Naive thymus-derived CD4-positive, alpha-beta T cell (primary cell): ENCODE measurements around the gene SLC22A12. TPM values are rescaled to one million over a fixed set of nuclear protein-coding genes. Genes with fewer than 3 reads are reported as not detected.
A peak's percentile ranks its signal among the peaks of the same experiment; 100 is the strongest.

Experiments
- ATAC-seq: fragments of 150-1000 bp; cut with Tn5 transposase; 2 replicates; pipeline ENCODE4 v1.10.0; 2021; ENCODE audit warnings: mild to moderate bottlenecking, moderate library complexity
- CTCF ChIA-PET: fragments of 350-600 bp; sonication (Branson Sonifier 250); formaldehyde crosslinking; loops from one replicate; lab custom pipeline; 2021; ENCODE audit warnings: antibody characterized with exemption; lab: Charles Lee
- POLR2A ChIA-PET: fragments of 350-600 bp; sonication (Branson Sonifier 250); formaldehyde crosslinking; loops from one replicate; lab custom pipeline; 2021; ENCODE audit warnings: antibody characterized with exemption, inconsistent platforms; lab: Charles Lee
- DNase-seq, 9 donors: peaks; one replicate each; pipeline versions ENCODE4 v3.0.0 to v3.0.0-alpha.2; 2020 to 2022; ENCODE audit warnings: mixed read lengths in 1 of 9
- H3K27ac ChIP-seq: one replicate; pipeline ENCODE4 v1.7.0; 2013; ENCODE audit warnings: mild to moderate bottlenecking, low read depth, low read length, moderate library complexity
- H3K27me3 ChIP-seq, 2 donors: one replicate each; pipeline ENCODE4 v1.7.0; 2013; ENCODE audit warnings: low read length in 2 of 2, mild to moderate bottlenecking in 2 of 2, moderate library complexity in 2 of 2; ENCODE audit not compliant: control insufficient read depth in 2 of 2, insufficient read depth in 2 of 2
- H3K36me3 ChIP-seq, 3 experiments: 1 replicate in 2 of 3; 2 replicates in 1 of 3; pipeline ENCODE4 v1.7.0; 2013; ENCODE audit warnings: low read length in 3 of 3, mild to moderate bottlenecking in 3 of 3, moderate library complexity in 1 of 3; ENCODE audit not compliant: insufficient read depth in 3 of 3, control insufficient read depth in 2 of 3
- H3K4me1 ChIP-seq, 2 donors: one replicate each; pipeline ENCODE4 v1.7.0; 2013; ENCODE audit warnings: low read length in 2 of 2, mild to moderate bottlenecking in 2 of 2, moderate library complexity in 1 of 2; ENCODE audit not compliant: control insufficient read depth in 2 of 2, insufficient read depth in 2 of 2
- H3K4me3 ChIP-seq: 2 replicates; pipeline ENCODE4 v1.7.0; 2013; ENCODE audit warnings: mild to moderate bottlenecking, low read length
- H3K9me3 ChIP-seq, 3 experiments: 1 replicate in 2 of 3; 2 replicates in 1 of 3; pipeline ENCODE4 v1.7.0; 2013; ENCODE audit warnings: low read length in 3 of 3; ENCODE audit not compliant: control insufficient read depth in 2 of 3
- H3K27ac Mint-ChIP-seq, 9 donors: one replicate each; pipeline ENCODE4 v1.8.0; 2020 to 2022; ENCODE audit warnings: mixed read lengths in 9 of 9, mild to moderate bottlenecking in 8 of 9, moderate library complexity in 5 of 9, inconsistent platforms in 2 of 9
- H3K27me3 Mint-ChIP-seq, 5 donors: one replicate each; pipeline ENCODE4 v1.8.0; 2021 to 2022; ENCODE audit warnings: mixed read lengths in 5 of 5, mild to moderate bottlenecking in 1 of 5
- H3K36me3 Mint-ChIP-seq, 5 donors: one replicate each; pipeline ENCODE4 v1.8.0; 2020 to 2022; ENCODE audit warnings: mixed read lengths in 5 of 5, mild to moderate bottlenecking in 3 of 5, inconsistent platforms in 1 of 5
- H3K4me1 Mint-ChIP-seq, 7 donors: one replicate each; pipeline ENCODE4 v1.8.0; 2020 to 2022; ENCODE audit warnings: mixed read lengths in 7 of 7, mild to moderate bottlenecking in 3 of 7, inconsistent platforms in 1 of 7
- H3K4me3 Mint-ChIP-seq, 10 donors: one replicate each; pipeline ENCODE4 v1.8.0; 2020 to 2022; ENCODE audit warnings: mild to moderate bottlenecking in 10 of 10, mixed read lengths in 10 of 10, moderate library complexity in 6 of 10, inconsistent platforms in 2 of 10
- H3K9me3 Mint-ChIP-seq, 11 donors: one replicate each; pipeline ENCODE4 v1.8.0; 2020 to 2022; ENCODE audit warnings: mixed read lengths in 11 of 11, mild to moderate bottlenecking in 4 of 11, inconsistent platforms in 1 of 11, moderate library complexity in 1 of 11
- intact Hi-C, 2 donors: fragments of 100-400 bp; cut with micrococcal nuclease; formaldehyde crosslinking; loops; one replicate each; pipeline ENCODE4 v1.15.1; 2023
- polyA plus RNA-seq, 2 donors: library from polyadenylated mRNA; unstranded; fragments of 300-500 nt; fragmentation: Illumina TruSeq; gene quantifications; one replicate each; pipeline ENCODE4 v1.2.3, GENCODE V29; 2021
- total RNA-seq, 6 experiments: library from RNA in 5 of 6; stranded (reverse) in 5 of 6; gene quantifications; 1 replicate in 5 of 6; 2 replicates in 1 of 6; pipeline ENCODE4 v1.2.3 and lab custom pipeline; 2021 to 2026

Gene SLC22A12
- not detected for total RNA-seq
- not detected for polyA plus RNA-seq
- total RNA-seq (lab: John Stamatoyannopoulos, UW): not detected

GRCh38 chr11:64590763-64591221 lies at the start of gene SLC22A12:
TSS of gene SLC22A12 (plus strand) at chr11:64591220. CDS start at chr11:64591557, 337 bp downstream.
- no peak for DNase-seq
- H3K36me3 Mint-ChIP-seq: peaks cover 0 to 10% (median 0%) of the 10 kb centered on the region in 5 donors

GRCh38 chr11:64542172-64543125 lies 48.6 kb upstream of the SLC22A12 start:
- intact Hi-C loops: no loop called here
- H3K36me3 Mint-ChIP-seq: no peaks in the 10 kb centered on the region
- H3K9me3 ChIP-seq: no peaks in the 10 kb centered on the region
- H3K27ac Mint-ChIP-seq: no peak overlapping the region
- no peaks in the 10 kb centered on the region for H3K4me1 ChIP-seq
- no peak overlapping the region for H3K4me3 ChIP-seq
- ATAC-seq (no peak), DNase-seq (no peak)
- no peaks in the 10 kb centered on the region for H3K4me1 Mint-ChIP-seq
- peaks cover 7 to 25% (median 14%) of the 10 kb centered on the region in 5 donors for H3K27me3 Mint-ChIP-seq
- no peak overlapping the region for H3K27ac ChIP-seq
- no peaks in the 10 kb centered on the region for H3K36me3 ChIP-seq
- no peaks in the 10 kb centered on the region for H3K27me3 ChIP-seq
- H3K4me3 Mint-ChIP-seq: no peak overlapping the region
- ChIA-PET POLR2A (no interaction called here), CTCF (no interaction called here)
- peaks cover 0 to 5% (median 0%) of the 10 kb centered on the region in 11 donors for H3K9me3 Mint-ChIP-seq

More at GRCh38 chr11:64590763-64591221, at the start of gene SLC22A12:
- POLR2A ChIA-PET: no interaction called here
- no peak for ATAC-seq
- Histone ChIP-seq H3K36me3 (no peaks in the 10 kb centered on the region), H3K27ac (no peak within 1 kb of the TSS), H3K4me3 (no peak within 1 kb of the TSS), H3K9me3 (no peaks in the 10 kb centered on the region), H3K27me3 (no peaks in the 10 kb centered on the region), H3K4me1 (no peaks in the 10 kb centered on the region)
- CTCF ChIA-PET: no interaction called here
- no peak within 1 kb of the TSS for H3K27ac Mint-ChIP-seq
- H3K9me3 Mint-ChIP-seq: peaks cover 9 to 19% (median 11%) of the 10 kb centered on the region in 11 donors
- peaks cover 0 to 19% (median 12%) of the 10 kb centered on the region in 5 donors for H3K27me3 Mint-ChIP-seq
- no peaks in the 10 kb centered on the region for H3K4me1 Mint-ChIP-seq
- H3K4me3 Mint-ChIP-seq: peak within 1 kb of the TSS in 1 of 10 donors; percentile 15
- intact Hi-C loops: no loop called here

DNA sequence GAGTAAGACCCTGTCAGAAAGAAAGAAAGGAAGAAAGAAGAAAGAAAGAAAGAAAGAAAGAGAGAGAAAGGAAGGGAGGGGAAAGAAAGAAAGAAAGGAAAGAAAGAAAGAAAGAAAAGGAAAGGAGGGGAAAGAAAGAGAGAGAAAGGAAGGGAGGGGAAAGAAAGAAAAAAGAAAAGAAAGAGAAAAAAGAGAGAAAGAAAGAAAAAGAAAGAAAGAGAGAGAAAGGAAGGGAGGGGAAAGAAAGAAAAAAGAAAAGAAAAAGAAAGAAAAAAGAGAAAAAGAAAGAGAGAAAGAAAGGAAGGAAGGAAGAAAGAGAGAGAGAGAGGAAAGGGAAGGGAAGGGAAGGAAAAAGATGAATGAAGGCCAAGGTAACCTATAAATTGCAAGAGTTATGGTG lies 47.2 kb upstream of the SLC22A12 start:
- Mint-ChIP-seq H3K27me3 (peaks cover 3 to 20% (median 12%) of the 10 kb centered on the region in 5 donors), H3K4me3 (no peak overlapping the region), H3K9me3 (peaks cover 0 to 5% (median 0%) of the 10 kb centered on the region in 11 donors), H3K36me3 (no peaks in the 10 kb centered on the region), H3K27ac (no peak overlapping the region), H3K4me1 (peaks cover 0 to 2% (median 0%) of the 10 kb centered on the region in 7 donors)
- Histone ChIP-seq H3K4me3 (no peak overlapping the region), H3K4me1 (no peaks in the 10 kb centered on the region), H3K9me3 (no peaks in the 10 kb centered on the region), H3K27me3 (no peaks in the 10 kb centered on the region), H3K36me3 (no peaks in the 10 kb centered on the region), H3K27ac (no peak overlapping the region)
- ATAC-seq (no peak), DNase-seq (no peak)
- intact Hi-C loops: no loop called here
- CTCF ChIA-PET: no interaction called here
- POLR2A ChIA-PET: no interaction called here

- ATAC-seq (no peak), DNase-seq (no peak)
- ChIA-PET CTCF (no interaction called here), POLR2A (no interaction called here)
- Histone ChIP-seq H3K36me3 (no peaks in the 10 kb centered on the region), H3K27ac (no peak overlapping the region), H3K4me1 (no peaks in the 10 kb centered on the region), H3K4me3 (no peak overlapping the region), H3K9me3 (no peaks in the 10 kb centered on the region), H3K27me3 (no peaks in the 10 kb centered on the region)
- Mint-ChIP-seq H3K4me1 (peaks cover 0 to 2% (median 0%) of the 10 kb centered on the region in 7 donors), H3K4me3 (no peak overlapping the region), H3K27ac (no peak overlapping the region), H3K36me3 (no peaks in the 10 kb centered on the region), H3K27me3 (peaks cover 3 to 12% (median 9%) of the 10 kb centered on the region in 5 donors), H3K9me3 (peaks cover 0 to 5% (median 0%) of the 10 kb centered on the region in 11 donors)
- intact Hi-C loops: no loop called here
These were observed 46.3 kb upstream of the SLC22A12 start for GRCh38 chr11:64544616-64545296.

GRCh38 chr11:64545619-64546018 lies 45.4 kb upstream of the SLC22A12 start:
- ATAC-seq (no peak), DNase-seq (no peak)
- H3K4me3 ChIP-seq: no peak overlapping the region
- H3K4me3 Mint-ChIP-seq: no peak overlapping the region
- no peak overlapping the region for H3K27ac Mint-ChIP-seq
- intact Hi-C loops: no loop called here
- no peaks in the 10 kb centered on the region for H3K36me3 Mint-ChIP-seq
- CTCF ChIA-PET: no interaction called here
- H3K4me1 ChIP-seq: no peaks in the 10 kb centered on the region
- H3K27me3 ChIP-seq: no peaks in the 10 kb centered on the region
- POLR2A ChIA-PET: no interaction called here
- no peak overlapping the region for H3K27ac ChIP-seq
- peaks cover 3 to 12% (median 6%) of the 10 kb centered on the region in 5 donors for H3K27me3 Mint-ChIP-seq
- H3K4me1 Mint-ChIP-seq: peaks cover 0 to 2% (median 0%) of the 10 kb centered on the region in 7 donors
- H3K36me3 ChIP-seq: no peaks in the 10 kb centered on the region
- peaks cover 0 to 5% (median 0%) of the 10 kb centered on the region in 11 donors for H3K9me3 Mint-ChIP-seq
- no peaks in the 10 kb centered on the region for H3K9me3 ChIP-seq

DNA sequence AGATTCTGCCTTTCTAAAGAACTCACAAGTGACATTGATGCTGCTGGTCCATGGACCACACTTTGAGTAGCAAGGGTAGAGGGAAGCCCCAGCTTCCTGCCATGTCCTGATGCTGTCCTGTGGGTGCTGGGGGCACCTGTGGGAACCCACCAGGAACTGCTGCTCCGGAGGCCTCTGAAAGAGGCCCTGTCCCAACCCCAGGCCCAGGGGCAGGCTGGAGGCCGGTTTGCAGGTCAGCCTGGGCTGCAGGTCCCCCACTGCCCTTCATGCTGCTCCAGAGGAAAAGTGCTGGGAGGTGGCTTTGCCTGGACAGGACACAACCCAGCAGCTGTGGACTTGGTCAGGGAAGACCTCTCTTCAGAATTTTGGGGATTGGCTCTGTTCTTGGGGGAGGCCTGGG lies 44.8 kb upstream of the SLC22A12 start:
- ChIA-PET CTCF (no interaction called here), POLR2A (no interaction called here)
- no peaks in the 10 kb centered on the region for H3K36me3 ChIP-seq
- DNase-seq (no peak), ATAC-seq (no peak)
- no peaks in the 10 kb centered on the region for H3K36me3 Mint-ChIP-seq
- no peaks in the 10 kb centered on the region for H3K4me1 ChIP-seq
- H3K9me3 Mint-ChIP-seq: peaks cover 0 to 5% (median 0%) of the 10 kb centered on the region in 11 donors
- peaks cover 3 to 12% (median 6%) of the 10 kb centered on the region in 5 donors for H3K27me3 Mint-ChIP-seq
- no peak overlapping the region for H3K4me3 ChIP-seq
- H3K9me3 ChIP-seq: no peaks in the 10 kb centered on the region
- no peaks in the 10 kb centered on the region for H3K27me3 ChIP-seq
- no peak overlapping the region for H3K27ac ChIP-seq
- intact Hi-C loops: no loop called here
- H3K4me1 Mint-ChIP-seq: peaks cover 0 to 2% (median 0%) of the 10 kb centered on the region in 7 donors
- H3K27ac Mint-ChIP-seq: no peak overlapping the region
- H3K4me3 Mint-ChIP-seq: no peak overlapping the region
